ENCODE results near the gene LRRN2.
"Not testable (repeated sequence)": the region's sequence is repeated elsewhere in the genome, so short reads cannot be mapped to it uniquely, and the experiment has no call there.

LRRN2 gene

GRCh38 chr1:204640578-204640977 is 45.0 kb downstream of the LRRN2 start:
- H4K20me1 ChIP-seq (ENCODE audit: insufficient read depth): no peaks in the 10 kb centered on the region
- no peak overlapping the region for H3K27ac ChIP-seq
- no peak overlapping the region for H2AFZ ChIP-seq (ENCODE audit: low read depth)
- H3K4me2 ChIP-seq: no peak overlapping the region
- TF ChIP-seq CTCF (conservative IDR thresholded peaks at IDR 0.05; ENCODE audit: low read depth, low read length): no peak
- H3K9ac ChIP-seq: no peak overlapping the region
- H3K4me1 ChIP-seq (ENCODE audit: low read depth, poor library complexity, severe bottlenecking): no peaks in the 10 kb centered on the region
- H3K36me3 ChIP-seq (ENCODE audit: insufficient read depth): no peaks in the 10 kb centered on the region
- no peak overlapping the region for H3K4me3 ChIP-seq (IDR thresholded peaks at IDR 0.05; ENCODE audit: insufficient read depth, low read depth, low read length)
- no peaks in the 10 kb centered on the region for H3K27me3 ChIP-seq (ENCODE audit: insufficient read depth, low read depth)
- H3K79me2 ChIP-seq (ENCODE audit: insufficient read depth, low read depth): no peaks in the 10 kb centered on the region

GRCh38 chr1:204634260-204634910 is 51.2 kb downstream of the LRRN2 start:
- no peak overlapping the region for H2AFZ ChIP-seq (ENCODE audit: low read depth)
- no peak overlapping the region for H3K9ac ChIP-seq
- H4K20me1 ChIP-seq (ENCODE audit: insufficient read depth): no peaks in the 10 kb centered on the region
- H3K27me3 ChIP-seq (ENCODE audit: insufficient read depth, low read depth): 0 out of 2 replicates have a peak, but pooled peaks cover 3% of the 10 kb centered on the region
- no peaks in the 10 kb centered on the region for H3K4me1 ChIP-seq (ENCODE audit: low read depth, poor library complexity, severe bottlenecking)
- no peaks in the 10 kb centered on the region for H3K36me3 ChIP-seq (ENCODE audit: insufficient read depth)
- no peak overlapping the region for H3K27ac ChIP-seq
- H3K4me2 ChIP-seq: no peak overlapping the region
- no peak for TF ChIP-seq CTCF (conservative IDR thresholded peaks at IDR 0.05; ENCODE audit: low read depth, low read length)
- no peak overlapping the region for H3K4me3 ChIP-seq (IDR thresholded peaks at IDR 0.05; ENCODE audit: insufficient read depth, low read depth, low read length)
- no peaks in the 10 kb centered on the region for H3K79me2 ChIP-seq (ENCODE audit: insufficient read depth, low read depth)

GRCh38 chr1:204633665-204634064 is 51.9 kb downstream of the LRRN2 start:
- no peak for TF ChIP-seq CTCF (conservative IDR thresholded peaks at IDR 0.05; ENCODE audit: low read depth, low read length)
- Histone ChIP-seq H3K4me2 (no peak overlapping the region), H3K79me2 (ENCODE audit: insufficient read depth, low read depth) (no peaks in the 10 kb centered on the region), H3K4me3 (IDR thresholded peaks at IDR 0.05; ENCODE audit: insufficient read depth, low read depth, low read length) (no peak overlapping the region), H3K36me3 (ENCODE audit: insufficient read depth) (no peaks in the 10 kb centered on the region), H3K27ac (no peak overlapping the region), H4K20me1 (ENCODE audit: insufficient read depth) (no peaks in the 10 kb centered on the region), H3K4me1 (ENCODE audit: low read depth, poor library complexity, severe bottlenecking) (no peaks in the 10 kb centered on the region), H2AFZ (ENCODE audit: low read depth) (no peak overlapping the region), H3K27me3 (ENCODE audit: insufficient read depth, low read depth) (peaks cover 4% of the 10 kb centered on the region; the same call in 1 of the 2 replicates), H3K9ac (no peak overlapping the region)

GRCh38 chr1:204630132-204630905 is 55.2 kb downstream of the LRRN2 start:
- H3K27ac ChIP-seq: no peak overlapping the region
- no peak overlapping the region for H3K9ac ChIP-seq
- no peak overlapping the region for H3K4me2 ChIP-seq
- no peaks in the 10 kb centered on the region for H3K4me1 ChIP-seq (ENCODE audit: low read depth, poor library complexity, severe bottlenecking)
- no peak for TF ChIP-seq CTCF (conservative IDR thresholded peaks at IDR 0.05; ENCODE audit: low read depth, low read length)
- no peaks in the 10 kb centered on the region for H3K79me2 ChIP-seq (ENCODE audit: insufficient read depth, low read depth)
- peaks cover 10% of the 10 kb centered on the region; the same call in 1 of the 2 replicates for H3K27me3 ChIP-seq (ENCODE audit: insufficient read depth, low read depth)
- H2AFZ ChIP-seq (ENCODE audit: low read depth): no peak overlapping the region
- no peak overlapping the region for H3K4me3 ChIP-seq (IDR thresholded peaks at IDR 0.05; ENCODE audit: insufficient read depth, low read depth, low read length)
- H4K20me1 ChIP-seq (ENCODE audit: insufficient read depth): no peaks in the 10 kb centered on the region
- H3K36me3 ChIP-seq (ENCODE audit: insufficient read depth): no peaks in the 10 kb centered on the region

GRCh38 chr1:204629459-204629858 is 56.1 kb downstream of the LRRN2 start:
- not testable (repeated sequence) for H4K20me1 ChIP-seq (ENCODE audit: insufficient read depth); H3K27me3 ChIP-seq (ENCODE audit: insufficient read depth, low read depth); H3K36me3 ChIP-seq (ENCODE audit: insufficient read depth); H3K79me2 ChIP-seq (ENCODE audit: insufficient read depth, low read depth); H3K9ac ChIP-seq; H3K27ac ChIP-seq; H3K4me1 ChIP-seq (ENCODE audit: low read depth, poor library complexity, severe bottlenecking); H3K4me2 ChIP-seq; H2AFZ ChIP-seq (ENCODE audit: low read depth); H3K4me3 ChIP-seq (IDR thresholded peaks at IDR 0.05; ENCODE audit: insufficient read depth, low read depth, low read length)
